Tibial artery (tissue), 4 donors: ENCODE data around the gene CPNE4.

Experiments
- DNase-seq, 2 donors: peaks; one replicate each; pipeline ENCODE4 v3.0.0-alpha.2; 2019
- H3K27ac ChIP-seq, 2 donors: fragments of 200-600 bp; sonication (generic) in 1 of 2; 1 replicate in 1 of 2; 2 replicates in 1 of 2; pipeline ENCODE4 v1.5.1; 2018 to 2019; ENCODE audit warnings: mild to moderate bottlenecking in 1 of 2
- H3K27me3 ChIP-seq, 2 donors: fragments of 200-600 bp; sonication (generic) in 1 of 2; one replicate each; pipeline versions ENCODE4 v1.5.1 to v1.6.0; 2016 to 2019
- H3K36me3 ChIP-seq, 3 donors: fragments of 200-600 bp; sonication (generic) in 2 of 3; one replicate each; pipeline ENCODE4 v1.5.1; 2016 to 2019; ENCODE audit warnings: mild to moderate bottlenecking in 2 of 3
- H3K4me1 ChIP-seq, 4 donors: fragments of 200-600 bp; sonication (generic) in 2 of 4; 1 replicate in 3 of 4; 2 replicates in 1 of 4; pipeline ENCODE4 v1.5.1; 2016 to 2019
- H3K4me3 ChIP-seq, 2 donors: fragments of 200-600 bp; sonication (generic) in 1 of 2; 1 replicate in 1 of 2; 2 replicates in 1 of 2; pipeline ENCODE4 v1.5.1; 2018 to 2019; ENCODE audit warnings: mild to moderate bottlenecking in 2 of 2
- H3K9me3 ChIP-seq, 3 donors: fragments of 200-600 bp; sonication (generic) in 1 of 3; one replicate each; pipeline ENCODE4 v1.5.1; 2016 to 2019
- CTCF ChIP-seq, 2 experiments: fragments of 200-600 bp in 1 of 2; fragments of 450-650 bp in 1 of 2; IDR thresholded peaks; one replicate each; pipeline ENCODE4 v1.5.1; 2017 to 2019; ENCODE audit warnings: antibody characterized with exemption in 2 of 2, mild to moderate bottlenecking in 1 of 2, moderate library complexity in 1 of 2
- intact Hi-C: fragments of 100-400 bp; cut with DNase I; formaldehyde crosslinking; loops from one replicate; pipeline ENCODE4 v1.15.0; 2023; ENCODE audit warnings: low total_unique reads

Gene CPNE4

DNA sequence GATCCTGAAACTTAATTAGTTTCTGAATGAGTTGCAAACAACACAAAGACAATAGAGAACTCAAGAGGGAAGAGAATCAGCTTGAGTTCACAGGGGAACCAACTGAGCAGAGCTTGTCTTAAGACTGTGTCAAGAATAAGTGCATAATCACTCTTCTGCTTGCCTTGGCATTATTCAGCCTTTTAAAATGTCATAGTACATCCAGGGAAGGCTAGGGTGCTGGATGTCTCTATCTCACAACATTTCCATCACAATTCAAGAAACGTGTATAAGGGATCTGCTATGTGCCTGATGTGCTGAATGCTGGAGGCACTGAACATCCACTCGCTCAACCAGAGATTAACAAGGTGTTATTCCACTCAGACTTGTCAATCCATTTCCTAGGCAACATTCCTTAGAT, 122.6 kb downstream of the CPNE4 start:
- Histone ChIP-seq H3K27ac (no peak overlapping the region), H3K36me3 (no peaks in the 10 kb centered on the region), H3K4me1 (no peaks in the 10 kb centered on the region), H3K4me3 (no peak overlapping the region), H3K9me3 (no peaks in the 10 kb centered on the region), H3K27me3 (no peaks in the 10 kb centered on the region)
- no peak for DNase-seq
- intact Hi-C loops = no loop called here
- TF ChIP-seq CTCF (IDR thresholded peaks at IDR 0.05) = no peak

GRCh38 chr3:131907796-131908195, 127.0 kb downstream of the CPNE4 start:
- Histone ChIP-seq H3K36me3 (no peaks in the 10 kb centered on the region), H3K9me3 (no peaks in the 10 kb centered on the region), H3K4me3 (no peak overlapping the region), H3K4me1 (no peaks in the 10 kb centered on the region), H3K27me3 (no peaks in the 10 kb centered on the region), H3K27ac (no peak overlapping the region)
- TF ChIP-seq CTCF (IDR thresholded peaks at IDR 0.05) = no peak
- no peak for DNase-seq
- intact Hi-C loops = no loop called here

DNA sequence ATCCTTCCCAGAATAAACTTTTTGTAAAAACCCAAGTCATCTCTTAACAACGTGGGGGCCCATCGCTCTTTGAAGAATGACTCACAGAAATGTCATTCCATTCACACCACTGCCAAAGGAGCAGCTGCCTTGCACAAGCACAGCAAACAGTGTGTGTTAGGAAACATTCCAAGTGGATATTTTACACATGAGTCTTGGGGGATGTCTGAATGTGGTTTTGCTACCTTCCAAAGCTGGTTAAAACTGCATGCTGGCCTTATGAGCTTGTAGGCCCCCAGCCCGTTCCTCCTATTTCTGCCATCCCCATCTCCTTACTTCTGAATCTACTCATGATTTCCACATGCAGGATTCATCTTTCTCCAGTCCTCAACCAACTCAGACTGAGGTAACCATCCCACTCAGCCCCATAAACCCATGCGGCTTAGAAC, 130.8 kb downstream of the CPNE4 start:
- intact Hi-C loops = no loop called here
- H3K36me3 ChIP-seq = no peaks in the 10 kb centered on the region
- H3K27ac ChIP-seq = no peak overlapping the region
- no peak for TF ChIP-seq CTCF (IDR thresholded peaks at IDR 0.05)
- no peak overlapping the region for H3K4me3 ChIP-seq
- no peaks in the 10 kb centered on the region for H3K27me3 ChIP-seq
- no peaks in the 10 kb centered on the region for H3K9me3 ChIP-seq
- H3K4me1 ChIP-seq = no peaks in the 10 kb centered on the region
- no peak for DNase-seq

GRCh38 chr3:131901686-131902085, 133.1 kb downstream of the CPNE4 start:
- no peak for TF ChIP-seq CTCF (IDR thresholded peaks at IDR 0.05)
- H3K4me3 ChIP-seq = no peak overlapping the region
- no peaks in the 10 kb centered on the region for H3K36me3 ChIP-seq
- no peak for DNase-seq
- H3K27ac ChIP-seq = no peak overlapping the region
- no peaks in the 10 kb centered on the region for H3K9me3 ChIP-seq
- H3K27me3 ChIP-seq = no peaks in the 10 kb centered on the region
- intact Hi-C loops = no loop called here
- H3K4me1 ChIP-seq = no peaks in the 10 kb centered on the region

DNA sequence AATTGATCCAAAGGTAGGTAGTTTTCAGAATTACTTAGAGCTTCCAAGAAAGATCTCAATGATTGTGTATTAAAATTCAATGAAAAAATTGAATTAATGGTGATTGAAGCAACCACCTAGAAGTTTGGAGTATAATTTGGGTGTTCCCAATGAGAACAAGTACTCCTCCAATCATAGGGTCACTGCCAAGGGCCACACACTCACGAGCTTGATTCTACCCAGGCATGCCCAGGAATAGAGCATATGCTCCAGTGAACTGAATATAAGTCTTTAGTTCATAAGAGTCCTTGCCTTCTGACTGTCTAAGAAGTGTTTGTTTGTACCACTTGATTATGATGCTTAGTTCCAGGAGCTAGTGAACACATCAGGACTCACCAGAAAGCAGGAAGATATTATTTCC, 133.9 kb downstream of the CPNE4 start:
- Histone ChIP-seq H3K27ac (no peak overlapping the region), H3K4me3 (no peak overlapping the region), H3K36me3 (no peaks in the 10 kb centered on the region), H3K9me3 (no peaks in the 10 kb centered on the region), H3K4me1 (no peaks in the 10 kb centered on the region), H3K27me3 (no peaks in the 10 kb centered on the region)
- TF ChIP-seq CTCF (IDR thresholded peaks at IDR 0.05) = no peak
- no peak for DNase-seq
- intact Hi-C loops = no loop called here

DNA sequence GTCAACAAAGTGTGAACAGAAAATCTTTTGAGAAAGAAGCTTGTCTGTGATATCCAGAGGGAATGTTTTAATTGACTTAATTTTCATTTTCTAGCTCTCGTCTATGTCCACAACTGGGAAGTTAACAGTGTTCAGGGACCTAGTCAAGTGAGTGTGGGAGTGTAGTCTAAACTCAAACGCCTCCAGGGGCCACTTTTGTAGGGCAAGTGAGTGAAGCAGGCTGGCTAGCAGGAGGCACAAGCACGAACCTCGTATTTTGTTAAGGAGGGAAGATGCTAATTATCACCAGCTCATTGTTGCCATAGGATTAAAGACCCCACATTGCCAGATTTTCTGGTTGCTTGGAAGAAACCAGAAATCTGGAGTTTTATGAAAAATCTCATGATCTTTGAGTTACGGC, 135.8 kb downstream of the CPNE4 start:
- intact Hi-C loops = no loop called here
- Histone ChIP-seq H3K9me3 (no peaks in the 10 kb centered on the region), H3K27me3 (no peaks in the 10 kb centered on the region), H3K36me3 (no peaks in the 10 kb centered on the region), H3K27ac (no peak overlapping the region), H3K4me3 (no peak overlapping the region), H3K4me1 (no peaks in the 10 kb centered on the region)
- no peak for TF ChIP-seq CTCF (IDR thresholded peaks at IDR 0.05)
- no peak for DNase-seq
